Astrocyte (in vitro differentiated cells and primary cell): ENCODE data around the gene METAP1D.

Experiments used
- CTCF ChIP-seq: IDR thresholded peaks from 2 replicates; pipeline ENCODE4 v1.5.1; 2011; ENCODE audit warnings: low read depth, mild to moderate bottlenecking, inconsistent platforms, low read length, moderate library complexity; ENCODE audit not compliant: insufficient read depth
- EZH2 ChIP-seq: IDR thresholded peaks from 2 replicates; pipeline ENCODE4 v1.6.1; 2012; ENCODE audit warnings: mild to moderate bottlenecking, low read length, inconsistent platforms; ENCODE audit not compliant: insufficient read depth

GRCh38 chr2:172089005-172089504 lies 89.3 kb downstream of the METAP1D start:
- no peak for TF ChIP-seq CTCF
- no peak for TF ChIP-seq EZH2
